ENCODE measurements around the gene SLC39A10.

SLC39A10 gene

DNA sequence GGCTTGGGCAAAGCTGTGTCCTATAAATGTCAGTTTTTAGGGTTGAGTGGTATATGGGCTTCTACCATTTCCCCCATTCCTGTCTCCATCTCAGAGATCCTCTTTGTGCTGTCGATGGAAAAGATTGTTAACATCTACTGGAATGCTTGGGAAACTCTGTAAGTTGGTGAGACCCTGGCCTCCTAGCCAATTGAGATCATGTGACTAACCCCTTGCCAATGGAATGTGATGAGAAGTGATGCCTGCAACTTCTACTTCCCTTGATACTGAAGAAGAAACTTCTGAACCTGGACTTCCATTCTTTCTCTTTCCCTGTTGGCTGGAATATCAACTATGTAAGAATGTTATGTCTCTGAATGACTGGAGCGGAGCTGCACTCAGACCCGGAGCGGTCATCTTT lies 14.5 kb downstream of the SLC39A10 start:
- no peak overlapping the region for H3K4me3 ChIP-seq (replicated peaks; ENCODE audit: low read depth, low read length)
- no peak for DNase-seq (ENCODE audit: low read depth)
- TF ChIP-seq, protein P1, sequence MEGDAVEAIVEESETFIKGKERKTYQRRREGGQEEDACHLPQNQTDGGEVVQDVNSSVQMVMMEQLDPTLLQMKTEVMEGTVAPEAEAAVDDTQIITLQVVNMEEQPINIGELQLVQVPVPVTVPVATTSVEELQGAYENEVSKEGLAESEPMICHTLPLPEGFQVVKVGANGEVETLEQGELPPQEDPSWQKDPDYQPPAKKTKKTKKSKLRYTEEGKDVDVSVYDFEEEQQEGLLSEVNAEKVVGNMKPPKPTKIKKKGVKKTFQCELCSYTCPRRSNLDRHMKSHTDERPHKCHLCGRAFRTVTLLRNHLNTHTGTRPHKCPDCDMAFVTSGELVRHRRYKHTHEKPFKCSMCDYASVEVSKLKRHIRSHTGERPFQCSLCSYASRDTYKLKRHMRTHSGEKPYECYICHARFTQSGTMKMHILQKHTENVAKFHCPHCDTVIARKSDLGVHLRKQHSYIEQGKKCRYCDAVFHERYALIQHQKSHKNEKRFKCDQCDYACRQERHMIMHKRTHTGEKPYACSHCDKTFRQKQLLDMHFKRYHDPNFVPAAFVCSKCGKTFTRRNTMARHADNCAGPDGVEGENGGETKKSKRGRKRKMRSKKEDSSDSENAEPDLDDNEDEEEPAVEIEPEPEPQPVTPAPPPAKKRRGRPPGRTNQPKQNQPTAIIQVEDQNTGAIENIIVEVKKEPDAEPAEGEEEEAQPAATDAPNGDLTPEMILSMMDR (IDR thresholded peaks at IDR 0.05; ENCODE audit: low read length, missing control alignments): no peak

GRCh38 chr2:195672674-195673073 lies 15.6 kb downstream of the SLC39A10 start:
- H3K4me3 ChIP-seq (replicated peaks; ENCODE audit: low read depth, low read length): no peak overlapping the region
- TF ChIP-seq, protein P1 (IDR thresholded peaks at IDR 0.05; ENCODE audit: low read length, missing control alignments): no peak
- DNase-seq (ENCODE audit: low read depth): no peak

DNA sequence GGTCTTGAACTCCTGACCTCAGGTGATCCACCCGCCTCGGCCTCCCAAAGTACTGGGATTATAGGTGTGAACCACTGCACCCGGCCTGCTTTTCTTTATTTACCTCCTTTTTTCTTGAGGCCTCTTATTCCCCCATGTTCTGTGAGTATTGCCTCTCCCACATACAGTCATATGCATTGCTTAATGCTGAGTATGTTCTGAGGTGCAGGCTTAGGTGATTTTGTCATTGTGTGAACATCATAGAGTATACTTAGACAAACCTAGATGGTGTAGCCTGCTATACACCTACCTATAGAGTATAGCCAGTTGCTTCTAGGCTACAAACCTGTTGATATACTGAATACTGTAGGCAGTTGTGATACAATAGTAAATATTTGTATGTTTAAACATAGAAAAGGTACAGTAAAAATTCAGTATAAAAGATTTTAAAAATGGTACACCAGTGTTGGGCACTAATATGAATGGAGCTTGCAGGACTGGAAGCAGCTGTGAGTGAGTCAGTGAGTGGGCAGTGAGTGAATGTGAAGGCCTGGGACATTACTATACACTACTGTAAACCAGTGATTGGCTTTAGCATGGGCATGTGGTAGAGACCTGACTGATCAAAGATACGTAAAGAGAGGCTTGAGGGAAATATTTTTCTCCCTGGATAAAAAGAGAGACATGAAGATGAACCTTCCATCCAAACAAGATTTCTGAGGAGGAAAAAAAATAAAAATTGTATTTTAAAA lies 17.6 kb downstream of the SLC39A10 start:
- H3K4me3 ChIP-seq (replicated peaks; ENCODE audit: low read depth, low read length): no peak overlapping the region
- peak; percentile 37 for DNase-seq (ENCODE audit: low read depth)
- TF ChIP-seq, protein P1 (IDR thresholded peaks at IDR 0.05; ENCODE audit: low read length, missing control alignments): no peak

GRCh38 chr2:195675783-195676427 lies 18.9 kb downstream of the SLC39A10 start:
- no peak overlapping the region for H3K4me3 ChIP-seq (replicated peaks; ENCODE audit: low read depth, low read length)
- TF ChIP-seq, protein P1 (IDR thresholded peaks at IDR 0.05; ENCODE audit: low read length, missing control alignments): no peak
- DNase-seq (ENCODE audit: low read depth): no peak

GRCh38 chr2:195677290-195677689 lies 20.3 kb downstream of the SLC39A10 start:
- no peak overlapping the region for H3K4me3 ChIP-seq (replicated peaks; ENCODE audit: low read depth, low read length)
- DNase-seq (ENCODE audit: low read depth): no peak
- TF ChIP-seq, protein P1 (IDR thresholded peaks at IDR 0.05; ENCODE audit: low read length, missing control alignments): no peak

DNA sequence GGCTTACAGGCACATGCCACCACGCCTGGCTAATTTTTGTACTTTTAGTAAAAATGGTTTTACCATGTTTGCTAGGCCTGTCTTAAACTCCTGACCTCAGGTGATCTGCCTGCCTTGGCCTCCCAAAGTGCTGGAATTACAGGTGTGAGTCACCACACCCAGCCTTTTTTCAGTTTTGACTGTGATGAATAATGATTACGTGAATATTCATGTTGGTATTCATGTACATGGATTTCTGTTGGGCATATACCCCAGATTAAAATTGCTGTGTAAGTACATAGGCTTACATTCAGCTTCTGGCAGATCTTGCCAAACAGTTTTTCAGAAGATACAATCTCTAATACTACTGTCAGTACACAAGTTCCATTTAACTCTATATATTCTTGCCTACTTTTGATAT lies 20.9 kb downstream of the SLC39A10 start:
- TF ChIP-seq, protein P1 (IDR thresholded peaks at IDR 0.05; ENCODE audit: low read length, missing control alignments): no peak
- no peak overlapping the region for H3K4me3 ChIP-seq (replicated peaks; ENCODE audit: low read depth, low read length)
- DNase-seq (ENCODE audit: low read depth): no peak
